Adrenal gland (tissue), 5 donors: Measurements from ENCODE around the gene KCNF1.

Experiments used
- CTCF ChIP-seq, 6 experiments: fragments of 450-650 bp in 4 of 6; fragments of 200-600 bp in 2 of 6; sonication (generic) in 1 of 6; IDR thresholded peaks; 1 replicate in 5 of 6; 2 replicates in 1 of 6; pipeline versions ENCODE4 v1.5.1 to v1.8.0; 2016 to 2021; ENCODE audit warnings: antibody characterized with exemption in 6 of 6, mild to moderate bottlenecking in 2 of 6, moderate library complexity in 1 of 6
- POLR2A ChIP-seq, 2 donors: fragments of 450-650 bp; IDR thresholded peaks; one replicate each; pipeline ENCODE4 v1.6.1; 2017; ENCODE audit warnings: antibody characterized with exemption in 2 of 2, mild to moderate bottlenecking in 2 of 2, moderate library complexity in 1 of 2
- donor health status: DM: no; HTN: no; CAD: no.

GRCh38 chr2:10884574-10884975 lies 27.2 kb upstream of the KCNF1 start:
- TF ChIP-seq CTCF (IDR thresholded peaks at IDR 0.05) (no peak), POLR2A (IDR thresholded peaks at IDR 0.05) (no peak)
